HG03378 (cell line): Measurements from ENCODE around the gene IFNG-AS1.

ENCODE experiments used
- ATAC-seq: cut with Tn5 transposase; IDR thresholded peaks from one replicate; pipeline ENCODE4 v1.9.1; 2021; ENCODE audit warnings: mild to moderate bottlenecking, moderate library complexity; ENCODE audit not compliant: unreplicated experiment

The IFNG-AS1 gene

GRCh38 chr12:68034567-68034966 is 45.3 kb downstream of the IFNG-AS1 start:
- ATAC-seq: no peak

DNA sequence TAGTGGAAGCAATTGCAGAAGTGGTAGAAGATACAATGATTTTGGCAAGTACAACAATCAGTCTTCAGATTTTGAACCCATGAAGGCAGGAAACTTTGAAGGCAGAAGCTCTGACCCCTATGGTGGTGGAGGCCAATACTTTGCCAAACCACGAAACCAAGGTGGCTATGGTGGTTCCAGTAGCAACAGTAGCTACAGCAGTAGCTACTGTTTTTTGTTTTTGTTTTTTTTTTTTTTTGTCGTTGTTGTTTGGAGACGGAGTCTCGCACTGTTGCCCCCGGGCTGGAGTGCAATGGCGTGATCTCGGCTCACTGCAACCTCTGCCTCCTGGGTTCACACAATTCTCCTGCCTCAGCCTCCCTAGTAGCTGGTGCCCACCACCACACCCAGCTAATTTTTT is 47.4 kb downstream of the IFNG-AS1 start:
- no peak for ATAC-seq

- no peak for ATAC-seq
Observed at GRCh38 chr12:68037616-68038255, 48.5 kb downstream of the IFNG-AS1 start.

- ATAC-seq: no peak
Observed at GRCh38 chr12:68038650-68039049, 49.4 kb downstream of the IFNG-AS1 start.

- ATAC-seq: peak; percentile 48
Observed at GRCh38 chr12:68040450-68041075, 51.3 kb downstream of the IFNG-AS1 start.

DNA sequence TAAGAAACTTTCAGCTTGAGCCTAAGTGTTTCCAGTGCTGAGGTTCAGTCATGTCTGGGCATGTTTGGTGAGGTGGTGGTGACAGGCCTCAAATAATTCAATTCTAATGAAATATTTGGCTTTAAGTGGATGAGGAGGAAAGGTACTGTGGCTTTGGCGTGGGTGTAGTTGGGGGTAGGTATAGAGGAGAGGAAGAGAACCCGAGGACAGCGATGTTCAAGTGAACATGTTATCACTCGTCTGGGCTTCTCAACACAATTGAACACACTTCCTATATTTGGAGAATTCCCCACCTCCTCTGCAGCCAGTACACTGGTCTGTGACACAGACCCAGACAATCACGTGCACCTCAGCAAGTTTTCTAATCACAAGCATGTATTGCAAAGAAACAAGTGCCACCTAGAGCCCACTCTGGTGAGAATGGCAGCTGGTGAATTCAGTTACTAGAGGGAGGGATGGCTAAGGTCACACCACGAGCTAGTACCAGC is 53.0 kb downstream of the IFNG-AS1 start:
- ATAC-seq: peak; percentile 87

DNA sequence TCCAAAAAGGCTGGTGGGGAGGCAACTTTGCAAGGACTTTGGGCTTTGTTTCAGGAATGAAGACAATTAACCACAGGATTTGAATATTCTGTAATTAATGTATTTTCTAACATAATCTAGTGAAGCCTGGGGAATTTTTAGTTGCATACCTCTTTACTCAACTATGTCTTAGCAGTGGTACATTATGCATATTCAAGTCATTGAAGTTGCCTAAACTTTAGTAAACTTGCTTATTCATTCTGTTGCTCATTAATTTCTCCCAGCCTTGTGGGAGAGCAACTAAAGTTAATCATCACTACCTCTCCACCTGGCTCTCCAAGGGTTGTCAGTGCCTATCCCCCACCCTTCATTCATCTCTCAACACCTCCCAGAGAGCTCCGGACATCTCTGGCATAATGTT is 54.2 kb downstream of the IFNG-AS1 start:
- ATAC-seq: no peak

DNA sequence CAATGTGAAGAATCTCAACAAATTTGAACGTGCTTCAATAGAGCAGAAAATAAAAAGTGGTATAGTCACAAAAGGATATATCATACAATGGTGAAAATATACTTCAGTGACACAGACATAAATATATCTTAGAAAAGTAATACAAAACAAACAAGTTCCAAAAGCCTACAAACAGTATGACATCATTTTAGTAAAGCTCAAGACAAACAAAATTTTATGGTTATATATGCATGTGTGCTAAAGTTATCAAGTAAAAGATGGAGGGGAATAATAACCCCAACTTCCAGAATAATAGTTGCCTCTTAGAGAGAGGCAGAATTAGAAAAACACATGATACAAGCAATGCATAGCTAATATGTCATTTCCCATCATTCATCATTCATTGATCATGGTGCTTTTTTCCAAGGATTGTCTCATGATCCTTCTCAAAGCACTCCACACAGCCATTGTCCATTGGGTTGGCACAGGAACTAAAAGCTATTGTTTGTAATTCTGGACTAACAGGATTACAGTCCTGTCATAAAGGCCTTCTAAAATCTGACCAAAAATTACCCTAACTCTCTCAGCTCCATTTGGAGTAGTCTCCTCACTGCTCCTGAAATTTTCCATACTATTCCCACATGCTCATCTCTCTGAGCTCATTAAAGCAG is 59.5 kb downstream of the IFNG-AS1 start:
- ATAC-seq: no peak

- no peak for ATAC-seq
Observed at GRCh38 chr12:68056300-68056699, 67.1 kb downstream of the IFNG-AS1 start.

- ATAC-seq: no peak
Observed at GRCh38 chr12:68063900-68064590, 74.8 kb downstream of the IFNG-AS1 start.

GRCh38 chr12:68065163-68065562 is 75.9 kb downstream of the IFNG-AS1 start:
- no peak for ATAC-seq

DNA sequence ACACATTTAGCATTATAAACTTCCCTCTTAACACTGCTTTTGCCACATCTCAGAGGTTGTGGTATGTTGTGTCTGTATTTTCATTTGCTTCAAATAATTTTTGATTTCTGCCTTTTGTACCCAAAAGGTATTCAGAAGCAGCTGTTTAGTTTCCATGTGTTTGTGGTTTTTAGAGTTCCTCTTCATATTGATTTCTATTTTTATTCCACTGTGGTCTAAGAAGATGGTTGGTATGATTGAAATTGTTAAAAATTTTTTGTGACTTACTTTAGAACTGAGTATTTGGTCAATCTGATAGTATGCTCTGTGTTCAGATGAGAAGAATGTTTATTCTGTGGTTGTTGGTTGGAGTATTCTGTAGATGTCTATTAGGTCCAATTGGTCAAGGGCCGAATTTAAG is 76.4 kb downstream of the IFNG-AS1 start:
- no peak for ATAC-seq

DNA sequence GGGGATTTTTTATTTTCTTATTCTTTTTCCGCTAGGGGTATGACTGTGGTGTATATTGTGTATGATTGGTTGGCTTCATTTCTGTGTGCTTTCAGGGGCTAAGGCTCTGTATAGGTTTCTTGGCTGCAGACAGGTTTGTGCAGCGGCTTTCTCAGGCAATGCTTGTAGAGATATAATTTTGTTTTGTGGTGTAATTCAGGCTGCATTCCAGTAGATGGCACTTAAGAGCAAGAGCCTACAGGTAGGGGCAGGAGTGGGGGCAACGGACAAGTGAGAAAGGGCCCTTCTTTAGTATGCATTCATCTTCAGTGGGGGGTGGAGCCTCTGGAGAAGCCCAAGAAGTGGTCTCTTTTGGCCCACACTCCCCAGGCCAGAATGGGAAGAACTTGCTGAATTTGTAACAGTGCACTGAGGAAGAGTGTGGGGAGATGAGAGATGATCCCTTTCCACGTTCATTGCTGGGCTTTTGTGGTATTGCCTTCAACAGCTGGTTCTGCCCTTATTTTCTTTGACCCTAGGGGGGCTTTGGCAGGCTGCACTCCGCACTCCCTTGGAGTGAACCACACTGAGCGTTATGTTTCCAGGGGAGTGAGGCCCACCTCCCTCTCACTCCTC is 78.6 kb downstream of the IFNG-AS1 start:
- ATAC-seq: no peak

DNA sequence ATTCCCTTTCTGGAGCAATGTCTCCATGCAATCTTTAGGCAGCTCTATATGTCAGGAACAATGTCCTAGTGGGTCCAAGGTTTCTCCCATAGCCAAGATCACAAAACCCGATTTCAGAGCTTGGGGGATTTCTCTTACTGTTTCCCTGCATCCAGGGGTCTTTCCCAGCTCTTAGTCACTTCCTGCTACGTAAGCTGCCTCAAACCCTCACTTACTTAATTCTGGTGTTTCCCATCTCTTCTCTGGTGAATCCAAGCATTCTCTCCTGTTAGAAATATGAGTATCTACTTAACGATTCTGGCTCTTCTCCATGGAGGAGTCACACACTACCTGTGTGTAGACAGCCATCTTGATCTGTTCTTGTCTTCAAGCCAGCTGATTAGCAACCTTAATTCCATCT is 80.0 kb downstream of the IFNG-AS1 start:
- ATAC-seq: no peak
